Measurements from ENCODE around the gene TMEM100. TPM values are rescaled to one million over a fixed set of nuclear protein-coding genes. Genes with fewer than 3 reads are reported as not detected.

The TMEM100 gene
- total and polyA plus RNA-seq, 2 donors from 2014 or later = 0.67 to 7.2 TPM

DNA sequence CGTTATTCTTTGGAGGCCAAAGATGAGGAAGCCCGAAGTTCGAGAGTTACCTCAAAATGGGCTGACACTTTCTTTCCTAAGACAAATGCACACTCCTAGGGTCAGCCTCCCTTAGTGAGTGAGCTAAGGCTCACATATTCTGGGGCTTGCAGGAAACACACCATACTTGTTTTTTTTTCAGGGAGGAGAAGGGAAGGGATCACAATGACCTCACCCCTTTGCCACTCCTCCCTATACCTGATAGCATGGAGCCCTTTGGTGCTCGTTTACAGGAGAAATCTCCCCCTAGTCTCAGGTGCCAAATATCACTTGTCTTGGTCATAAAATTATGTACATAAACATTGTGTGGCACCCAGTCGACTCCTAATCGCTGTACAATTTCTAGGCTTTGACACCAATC is 4.6 kb upstream of the TMEM100 start:
- Histone ChIP-seq H3K27ac (ENCODE audit: low read depth in 2 of 2, low read length in 2 of 2) (no peak overlapping the region), H3K27me3 (ENCODE audit: control insufficient read depth, insufficient read depth, low read length) (no peaks in the 10 kb centered on the region), H3K9ac (ENCODE audit: low read length in 3 of 3) (no peak overlapping the region), H3K4me3 (ENCODE audit: low read length in 3 of 3) (no peak overlapping the region), H3K9me3 (ENCODE audit: control insufficient read depth in 2 of 3, insufficient read depth in 1 of 3, low read length in 3 of 3) (no peaks in the 10 kb centered on the region), H3K36me3 (ENCODE audit: control insufficient read depth in 2 of 3, insufficient read depth in 3 of 3, low read length in 3 of 3) (no peaks in the 10 kb centered on the region), H3K4me1 (ENCODE audit: control insufficient read depth in 2 of 3, insufficient read depth in 2 of 3, low read depth in 1 of 3, low read length in 3 of 3) (peaks cover 0 to 10% (median 9%) of the 10 kb centered on the region in 3 donors)
- FAIRE-seq (no peak), DNase-seq (no peak)
- intact Hi-C loops (cut with DNase I) = no loop called here
- TF ChIP-seq, protein P1, sequence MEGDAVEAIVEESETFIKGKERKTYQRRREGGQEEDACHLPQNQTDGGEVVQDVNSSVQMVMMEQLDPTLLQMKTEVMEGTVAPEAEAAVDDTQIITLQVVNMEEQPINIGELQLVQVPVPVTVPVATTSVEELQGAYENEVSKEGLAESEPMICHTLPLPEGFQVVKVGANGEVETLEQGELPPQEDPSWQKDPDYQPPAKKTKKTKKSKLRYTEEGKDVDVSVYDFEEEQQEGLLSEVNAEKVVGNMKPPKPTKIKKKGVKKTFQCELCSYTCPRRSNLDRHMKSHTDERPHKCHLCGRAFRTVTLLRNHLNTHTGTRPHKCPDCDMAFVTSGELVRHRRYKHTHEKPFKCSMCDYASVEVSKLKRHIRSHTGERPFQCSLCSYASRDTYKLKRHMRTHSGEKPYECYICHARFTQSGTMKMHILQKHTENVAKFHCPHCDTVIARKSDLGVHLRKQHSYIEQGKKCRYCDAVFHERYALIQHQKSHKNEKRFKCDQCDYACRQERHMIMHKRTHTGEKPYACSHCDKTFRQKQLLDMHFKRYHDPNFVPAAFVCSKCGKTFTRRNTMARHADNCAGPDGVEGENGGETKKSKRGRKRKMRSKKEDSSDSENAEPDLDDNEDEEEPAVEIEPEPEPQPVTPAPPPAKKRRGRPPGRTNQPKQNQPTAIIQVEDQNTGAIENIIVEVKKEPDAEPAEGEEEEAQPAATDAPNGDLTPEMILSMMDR (IDR thresholded peaks at IDR 0.05; ENCODE audit: borderline replicate concordance, extremely low read depth, insufficient read depth) = no peak

GRCh38 chr17:55726440-55726839 is 3.8 kb upstream of the TMEM100 start:
- intact Hi-C loops (cut with DNase I) = no loop called here
- Histone ChIP-seq H3K4me3 (ENCODE audit: low read length in 3 of 3) (no peak overlapping the region), H3K9ac (ENCODE audit: low read length in 3 of 3) (no peak overlapping the region), H3K36me3 (ENCODE audit: control insufficient read depth in 2 of 3, insufficient read depth in 3 of 3, low read length in 3 of 3) (no peaks in the 10 kb centered on the region), H3K27ac (ENCODE audit: low read depth in 2 of 2, low read length in 2 of 2) (no peak overlapping the region), H3K4me1 (ENCODE audit: control insufficient read depth in 2 of 3, insufficient read depth in 2 of 3, low read depth in 1 of 3, low read length in 3 of 3) (peaks cover 0 to 3% (median 2%) of the 10 kb centered on the region in 3 donors), H3K9me3 (ENCODE audit: control insufficient read depth in 2 of 3, insufficient read depth in 1 of 3, low read length in 3 of 3) (no peaks in the 10 kb centered on the region), H3K27me3 (ENCODE audit: control insufficient read depth, insufficient read depth, low read length) (no peaks in the 10 kb centered on the region)
- TF ChIP-seq, protein P1 (IDR thresholded peaks at IDR 0.05; ENCODE audit: borderline replicate concordance, extremely low read depth, insufficient read depth) = no peak
- DNase-seq = no peak
- FAIRE-seq = no peak

- Histone ChIP-seq H3K27ac (ENCODE audit: low read depth in 2 of 2, low read length in 2 of 2) (no peak overlapping the region), H3K4me3 (ENCODE audit: low read length in 3 of 3) (peak overlapping the region in 1 of 3 donors; percentile 67), H3K27me3 (ENCODE audit: control insufficient read depth, insufficient read depth, low read length) (no peaks in the 10 kb centered on the region), H3K9me3 (ENCODE audit: control insufficient read depth in 2 of 3, insufficient read depth in 1 of 3, low read length in 3 of 3) (no peaks in the 10 kb centered on the region), H3K9ac (ENCODE audit: low read length in 3 of 3) (peak overlapping the region in 1 of 3 donors; percentile 17), H3K36me3 (ENCODE audit: control insufficient read depth in 2 of 3, insufficient read depth in 3 of 3, low read length in 3 of 3) (no peaks in the 10 kb centered on the region), H3K4me1 (ENCODE audit: control insufficient read depth in 2 of 3, insufficient read depth in 2 of 3, low read depth in 1 of 3, low read length in 3 of 3) (peaks cover 0 to 4% (median 0%) of the 10 kb centered on the region in 3 donors)
- TF ChIP-seq, protein P1 (IDR thresholded peaks at IDR 0.05; ENCODE audit: borderline replicate concordance, extremely low read depth, insufficient read depth) = no peak
- FAIRE-seq (no peak), DNase-seq (no peak)
- intact Hi-C loops (cut with DNase I) = no loop called here
These were observed 804 bp upstream of the TMEM100 start for GRCh38 chr17:55723488-55723848.

Measured in kidney (tissue), 14 donors.